M059J (cell line): Measurements from ENCODE around the gene MMS19. TPM values are rescaled to one million over a fixed set of nuclear protein-coding genes. Genes with fewer than 3 reads are reported as not detected.

ENCODE experiments used
- DNase-seq: peaks from one replicate; pipeline ENCODE4 v3.0.0-alpha.2; 2012; ENCODE audit warnings: low read depth
- total RNA-seq: library from RNA; depleted of rRNA; stranded (reverse); fragments of >200 nt; shearing (Covaris generic); gene quantifications from 2 replicates; pipeline ENCODE4 v1.2.3, GENCODE V29; 2014

Gene MMS19
- total RNA-seq, 1 experiment from 2014 or later = 68.0 TPM

GRCh38 chr10:97463363-97464132 is 34.7 kb downstream of the MMS19 start:
- peak; percentile 62 for DNase-seq

- DNase-seq = no peak
Observed at GRCh38 chr10:97462309-97462708, 35.9 kb downstream of the MMS19 start.

- no peak for DNase-seq
Observed at GRCh38 chr10:97459933-97460332, 38.3 kb downstream of the MMS19 start.

- no peak for DNase-seq
Observed at GRCh38 chr10:97459111-97459510, 39.1 kb downstream of the MMS19 start.

GRCh38 chr10:97456686-97457065 is 41.5 kb downstream of the MMS19 start:
- no peak for DNase-seq

- no peak for DNase-seq
Observed at GRCh38 chr10:97456034-97456685, 42.1 kb downstream of the MMS19 start.

- DNase-seq = peak; percentile 29
Observed at GRCh38 chr10:97454330-97455036, 43.7 kb downstream of the MMS19 start.

GRCh38 chr10:97452352-97452751 is 45.9 kb downstream of the MMS19 start:
- DNase-seq = no peak

GRCh38 chr10:97451605-97452004 is 46.6 kb downstream of the MMS19 start:
- DNase-seq = no peak

- no peak for DNase-seq
Observed at GRCh38 chr10:97450828-97451227, 47.4 kb downstream of the MMS19 start.

- peak; percentile 96 for DNase-seq
Observed at GRCh38 chr10:97445722-97446639, 52.2 kb downstream of the MMS19 start, which contains the start of the genes EXOSC1 and ZDHHC16. Gene EXOSC1, minus strand, starts transcription at chr10:97446006. Its CDS starts 21 bp downstream, at chr10:97445985. Gene ZDHHC16, plus strand, starts transcription at chr10:97446175. Its CDS starts 5,501 bp downstream, at chr10:97451676.

GRCh38 chr10:97445357-97445721 is 52.9 kb downstream of the MMS19 start:
- DNase-seq = no peak

- DNase-seq = no peak
Observed at GRCh38 chr10:97444212-97444611, 54.0 kb downstream of the MMS19 start.

- no peak for DNase-seq
Observed at GRCh38 chr10:97442277-97442676, 55.9 kb downstream of the MMS19 start.

- DNase-seq = no peak
Observed at GRCh38 chr10:97435211-97435610, 63.0 kb downstream of the MMS19 start.

GRCh38 chr10:97434557-97434956 is 63.7 kb downstream of the MMS19 start:
- DNase-seq = no peak

- peak; percentile 50 for DNase-seq
Observed at GRCh38 chr10:97434055-97434454, 64.2 kb downstream of the MMS19 start.

- DNase-seq = no peak
Observed at GRCh38 chr10:97428572-97428981, 69.6 kb downstream of the MMS19 start.

GRCh38 chr10:97427571-97428179 is 70.5 kb downstream of the MMS19 start:
- peak; percentile 62 for DNase-seq

GRCh38 chr10:97426776-97427570 is 71.2 kb downstream of the MMS19 start:
- no peak for DNase-seq
